ENCODE data around the gene ARID5B. TPM values are rescaled to one million over a fixed set of nuclear protein-coding genes. Genes with fewer than 3 reads are reported as not detected.

ARID5B gene, protein sequence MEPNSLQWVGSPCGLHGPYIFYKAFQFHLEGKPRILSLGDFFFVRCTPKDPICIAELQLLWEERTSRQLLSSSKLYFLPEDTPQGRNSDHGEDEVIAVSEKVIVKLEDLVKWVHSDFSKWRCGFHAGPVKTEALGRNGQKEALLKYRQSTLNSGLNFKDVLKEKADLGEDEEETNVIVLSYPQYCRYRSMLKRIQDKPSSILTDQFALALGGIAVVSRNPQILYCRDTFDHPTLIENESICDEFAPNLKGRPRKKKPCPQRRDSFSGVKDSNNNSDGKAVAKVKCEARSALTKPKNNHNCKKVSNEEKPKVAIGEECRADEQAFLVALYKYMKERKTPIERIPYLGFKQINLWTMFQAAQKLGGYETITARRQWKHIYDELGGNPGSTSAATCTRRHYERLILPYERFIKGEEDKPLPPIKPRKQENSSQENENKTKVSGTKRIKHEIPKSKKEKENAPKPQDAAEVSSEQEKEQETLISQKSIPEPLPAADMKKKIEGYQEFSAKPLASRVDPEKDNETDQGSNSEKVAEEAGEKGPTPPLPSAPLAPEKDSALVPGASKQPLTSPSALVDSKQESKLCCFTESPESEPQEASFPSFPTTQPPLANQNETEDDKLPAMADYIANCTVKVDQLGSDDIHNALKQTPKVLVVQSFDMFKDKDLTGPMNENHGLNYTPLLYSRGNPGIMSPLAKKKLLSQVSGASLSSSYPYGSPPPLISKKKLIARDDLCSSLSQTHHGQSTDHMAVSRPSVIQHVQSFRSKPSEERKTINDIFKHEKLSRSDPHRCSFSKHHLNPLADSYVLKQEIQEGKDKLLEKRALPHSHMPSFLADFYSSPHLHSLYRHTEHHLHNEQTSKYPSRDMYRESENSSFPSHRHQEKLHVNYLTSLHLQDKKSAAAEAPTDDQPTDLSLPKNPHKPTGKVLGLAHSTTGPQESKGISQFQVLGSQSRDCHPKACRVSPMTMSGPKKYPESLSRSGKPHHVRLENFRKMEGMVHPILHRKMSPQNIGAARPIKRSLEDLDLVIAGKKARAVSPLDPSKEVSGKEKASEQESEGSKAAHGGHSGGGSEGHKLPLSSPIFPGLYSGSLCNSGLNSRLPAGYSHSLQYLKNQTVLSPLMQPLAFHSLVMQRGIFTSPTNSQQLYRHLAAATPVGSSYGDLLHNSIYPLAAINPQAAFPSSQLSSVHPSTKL
- 126 and 162 TPM in 2 replicates for total RNA-seq

DNA sequence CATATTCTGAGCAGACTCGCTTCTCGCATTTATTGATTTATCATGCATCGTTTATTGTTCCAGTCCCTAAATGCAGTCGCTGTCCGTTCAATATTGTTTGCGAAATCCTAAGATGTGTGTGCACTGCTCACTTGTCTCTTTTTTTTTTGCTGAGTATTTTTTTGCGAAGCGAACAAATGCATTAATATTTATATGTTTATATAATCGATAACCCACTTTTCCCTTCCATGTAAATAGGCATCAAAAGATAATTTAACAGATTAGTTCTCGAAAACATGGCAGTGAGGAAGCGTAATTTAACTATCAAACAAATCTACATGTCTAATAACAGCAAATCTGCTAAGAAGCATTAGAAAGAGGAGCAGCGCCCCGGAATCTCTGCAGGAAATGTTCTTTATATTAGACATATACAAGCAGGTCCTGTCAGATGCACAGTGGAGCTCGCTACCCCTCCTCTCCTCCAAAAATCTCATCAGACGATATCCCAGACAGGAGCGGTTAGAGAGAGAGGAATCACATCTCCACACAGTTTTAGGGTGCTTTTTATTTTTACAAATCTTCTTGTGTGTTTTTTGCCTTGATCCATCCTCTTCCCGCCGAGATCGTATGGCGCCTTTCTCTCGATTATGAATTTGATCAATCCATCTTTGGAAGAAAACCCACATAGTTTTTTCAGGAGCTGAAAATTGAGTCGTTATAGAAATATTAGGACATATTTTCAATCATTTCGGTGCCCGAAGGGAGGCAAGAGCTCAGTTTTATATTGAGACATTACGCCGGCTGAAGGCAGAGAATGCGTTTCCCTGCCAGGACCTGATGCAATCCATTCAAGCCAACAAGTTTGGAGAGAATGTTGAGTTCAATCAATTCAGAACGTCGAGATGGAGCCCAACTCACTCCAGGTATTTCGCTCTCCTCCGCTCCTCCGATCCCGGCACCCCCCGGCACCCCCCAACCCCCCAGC, at the start of gene ARID5B:
Gene ARID5B (plus strand): TSS at position 871 of the 964 bp plus-strand sequence. CDS start 11 bp downstream, at position 882.
- TF ChIP-seq, protein P1, sequence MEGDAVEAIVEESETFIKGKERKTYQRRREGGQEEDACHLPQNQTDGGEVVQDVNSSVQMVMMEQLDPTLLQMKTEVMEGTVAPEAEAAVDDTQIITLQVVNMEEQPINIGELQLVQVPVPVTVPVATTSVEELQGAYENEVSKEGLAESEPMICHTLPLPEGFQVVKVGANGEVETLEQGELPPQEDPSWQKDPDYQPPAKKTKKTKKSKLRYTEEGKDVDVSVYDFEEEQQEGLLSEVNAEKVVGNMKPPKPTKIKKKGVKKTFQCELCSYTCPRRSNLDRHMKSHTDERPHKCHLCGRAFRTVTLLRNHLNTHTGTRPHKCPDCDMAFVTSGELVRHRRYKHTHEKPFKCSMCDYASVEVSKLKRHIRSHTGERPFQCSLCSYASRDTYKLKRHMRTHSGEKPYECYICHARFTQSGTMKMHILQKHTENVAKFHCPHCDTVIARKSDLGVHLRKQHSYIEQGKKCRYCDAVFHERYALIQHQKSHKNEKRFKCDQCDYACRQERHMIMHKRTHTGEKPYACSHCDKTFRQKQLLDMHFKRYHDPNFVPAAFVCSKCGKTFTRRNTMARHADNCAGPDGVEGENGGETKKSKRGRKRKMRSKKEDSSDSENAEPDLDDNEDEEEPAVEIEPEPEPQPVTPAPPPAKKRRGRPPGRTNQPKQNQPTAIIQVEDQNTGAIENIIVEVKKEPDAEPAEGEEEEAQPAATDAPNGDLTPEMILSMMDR (IDR thresholded peaks at IDR 0.05; ENCODE audit: insufficient read depth, low read depth, low read length) = no peak
- peak within 1 kb of the TSS; percentile 92 for H3K4me3 ChIP-seq (ENCODE audit: low read depth, low read length)
- DNase-seq (ENCODE audit: low read depth) = peak; percentile 73

DNA sequence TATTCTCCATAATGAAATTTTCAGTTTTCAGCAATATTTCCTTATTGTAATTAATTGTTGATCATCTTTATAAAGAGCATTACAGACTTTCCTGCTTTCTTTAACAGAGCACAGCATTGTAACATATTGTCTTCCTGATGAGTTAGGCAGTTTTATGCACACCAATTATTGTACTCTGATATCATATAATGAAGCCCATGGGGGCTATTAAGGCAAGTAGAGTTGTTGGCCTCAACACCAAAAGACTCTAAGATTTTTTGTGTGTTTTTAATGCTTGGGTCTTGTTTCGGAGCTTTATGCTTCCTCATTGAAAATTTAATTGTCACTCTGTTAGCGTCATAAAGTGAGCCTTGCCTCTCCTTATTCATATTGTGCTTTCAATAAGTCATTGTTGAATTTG, 49.2 kb upstream of the ARID5B start:
- TF ChIP-seq, protein P1 (IDR thresholded peaks at IDR 0.05; ENCODE audit: insufficient read depth, low read depth, low read length) = no peak
- DNase-seq (ENCODE audit: low read depth) = no peak
- H3K4me3 ChIP-seq (ENCODE audit: low read depth, low read length) = no peak overlapping the region

DNA sequence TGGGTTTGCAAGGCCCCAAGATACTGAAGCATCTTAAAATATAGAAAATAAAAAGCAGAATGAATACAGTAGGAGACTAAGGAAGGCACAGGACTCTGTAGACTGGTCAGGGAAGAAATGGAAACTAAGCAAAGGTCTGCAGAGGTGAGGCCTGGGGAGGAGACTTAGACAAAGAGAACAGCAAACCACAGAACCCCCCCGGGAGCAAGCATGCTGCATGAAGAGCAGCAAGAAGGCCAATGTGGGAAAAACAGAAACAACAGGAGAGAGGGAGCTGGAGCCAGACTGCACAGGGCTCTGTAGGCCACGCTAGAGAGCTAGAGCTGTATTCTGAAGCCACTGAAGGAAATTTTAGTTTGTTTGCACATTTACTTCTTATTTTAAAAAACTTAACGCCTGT, 45.7 kb upstream of the ARID5B start:
- no peak for DNase-seq (ENCODE audit: low read depth)
- TF ChIP-seq, protein P1 (IDR thresholded peaks at IDR 0.05; ENCODE audit: insufficient read depth, low read depth, low read length) = no peak
- no peak overlapping the region for H3K4me3 ChIP-seq (ENCODE audit: low read depth, low read length)

DNA sequence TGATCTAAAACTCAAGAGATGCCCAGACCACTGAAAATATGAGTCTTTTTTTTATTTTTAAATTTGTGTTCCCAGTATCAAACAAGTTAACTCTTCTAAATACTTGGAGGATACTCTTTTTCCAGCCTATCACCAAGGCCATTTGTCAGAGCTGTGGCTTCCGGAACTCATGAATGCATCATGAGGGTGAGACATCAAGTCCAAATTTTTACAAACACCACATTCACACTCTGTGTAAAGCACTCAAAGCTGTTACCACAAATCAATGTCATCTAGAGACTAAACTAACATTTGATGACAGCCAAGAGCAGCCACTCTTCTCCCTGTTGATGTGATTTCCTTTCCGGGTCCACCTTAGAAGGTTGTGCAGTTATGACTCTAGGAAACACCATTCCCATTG, 43.8 kb upstream of the ARID5B start:
- TF ChIP-seq, protein P1 (IDR thresholded peaks at IDR 0.05; ENCODE audit: insufficient read depth, low read depth, low read length) = no peak
- H3K4me3 ChIP-seq (ENCODE audit: low read depth, low read length) = no peak overlapping the region
- no peak for DNase-seq (ENCODE audit: low read depth)

DNA sequence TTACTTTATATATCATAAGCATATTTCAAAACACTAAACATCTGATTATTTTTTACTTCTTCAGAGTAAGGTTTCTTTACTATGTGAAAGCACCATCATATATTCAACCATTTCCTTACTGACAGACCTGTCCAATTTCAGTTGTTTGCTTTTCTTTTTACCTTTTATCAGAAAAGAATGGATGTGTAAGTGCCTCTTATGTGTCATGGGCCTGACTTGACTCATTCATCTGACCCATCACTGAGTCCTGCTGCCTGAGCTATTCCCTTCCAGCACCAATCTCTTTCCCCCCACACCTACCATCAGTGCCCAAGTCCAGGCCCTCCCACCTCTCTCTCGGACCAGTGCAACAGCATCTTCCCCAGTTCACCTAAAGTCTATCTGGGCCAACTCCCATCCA, 41.7 kb upstream of the ARID5B start:
- DNase-seq (ENCODE audit: low read depth) = no peak
- TF ChIP-seq, protein P1 (IDR thresholded peaks at IDR 0.05; ENCODE audit: insufficient read depth, low read depth, low read length) = no peak
- no peak overlapping the region for H3K4me3 ChIP-seq (ENCODE audit: low read depth, low read length)

Data from fibroblast of villous mesenchyme (primary cell).